Tibial artery (tissue), 4 donors: ENCODE results near the gene DNASE2B.

ENCODE experiments used
- DNase-seq, 2 donors: peaks; one replicate each; pipeline ENCODE4 v3.0.0-alpha.2; 2019
- H3K27ac ChIP-seq, 2 donors: fragments of 200-600 bp; sonication (generic) in 1 of 2; 1 replicate in 1 of 2; 2 replicates in 1 of 2; pipeline ENCODE4 v1.5.1; 2018 to 2019; ENCODE audit warnings: mild to moderate bottlenecking in 1 of 2
- H3K27me3 ChIP-seq, 2 donors: fragments of 200-600 bp; sonication (generic) in 1 of 2; one replicate each; pipeline versions ENCODE4 v1.5.1 to v1.6.0; 2016 to 2019
- H3K36me3 ChIP-seq, 3 donors: fragments of 200-600 bp; sonication (generic) in 2 of 3; one replicate each; pipeline ENCODE4 v1.5.1; 2016 to 2019; ENCODE audit warnings: mild to moderate bottlenecking in 2 of 3
- H3K4me1 ChIP-seq, 4 donors: fragments of 200-600 bp; sonication (generic) in 2 of 4; 1 replicate in 3 of 4; 2 replicates in 1 of 4; pipeline ENCODE4 v1.5.1; 2016 to 2019
- H3K4me3 ChIP-seq, 2 donors: fragments of 200-600 bp; sonication (generic) in 1 of 2; 1 replicate in 1 of 2; 2 replicates in 1 of 2; pipeline ENCODE4 v1.5.1; 2018 to 2019; ENCODE audit warnings: mild to moderate bottlenecking in 2 of 2
- H3K9me3 ChIP-seq, 3 donors: fragments of 200-600 bp; sonication (generic) in 1 of 3; one replicate each; pipeline ENCODE4 v1.5.1; 2016 to 2019
- intact Hi-C: fragments of 100-400 bp; cut with DNase I; formaldehyde crosslinking; loops from one replicate; pipeline ENCODE4 v1.15.0; 2023; ENCODE audit warnings: low total_unique reads
- TF ChIP-seq, protein P1 (sequence below), 2 experiments: fragments of 200-600 bp in 1 of 2; fragments of 450-650 bp in 1 of 2; IDR thresholded peaks; one replicate each; pipeline ENCODE4 v1.5.1; 2017 to 2019; ENCODE audit warnings: antibody characterized with exemption in 2 of 2, mild to moderate bottlenecking in 1 of 2, moderate library complexity in 1 of 2

The DNASE2B gene

DNA sequence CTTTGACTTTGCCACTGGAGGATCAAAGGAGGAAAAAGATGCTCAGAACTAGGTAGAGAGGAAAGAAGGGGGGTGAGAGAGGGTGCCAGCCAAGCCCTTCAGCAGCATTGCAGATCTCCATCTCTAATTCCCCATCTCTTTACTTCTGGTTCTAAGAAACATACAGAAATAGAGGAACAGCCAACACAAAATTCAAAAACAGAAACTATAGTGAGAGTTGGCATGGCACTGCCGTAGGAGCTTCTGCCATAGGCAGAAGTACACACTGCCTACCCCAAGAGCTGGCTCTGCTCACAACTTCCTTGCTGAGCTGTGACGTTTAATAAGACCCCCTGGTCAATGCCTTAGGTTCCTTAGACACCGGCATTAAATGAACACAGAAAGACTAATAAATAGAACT is 54.2 kb downstream of the DNASE2B start:
- no peak overlapping the region for H3K27ac ChIP-seq
- no peak for DNase-seq
- H3K36me3 ChIP-seq = no peaks in the 10 kb centered on the region
- H3K4me1 ChIP-seq = no peaks in the 10 kb centered on the region
- TF ChIP-seq, protein P1, sequence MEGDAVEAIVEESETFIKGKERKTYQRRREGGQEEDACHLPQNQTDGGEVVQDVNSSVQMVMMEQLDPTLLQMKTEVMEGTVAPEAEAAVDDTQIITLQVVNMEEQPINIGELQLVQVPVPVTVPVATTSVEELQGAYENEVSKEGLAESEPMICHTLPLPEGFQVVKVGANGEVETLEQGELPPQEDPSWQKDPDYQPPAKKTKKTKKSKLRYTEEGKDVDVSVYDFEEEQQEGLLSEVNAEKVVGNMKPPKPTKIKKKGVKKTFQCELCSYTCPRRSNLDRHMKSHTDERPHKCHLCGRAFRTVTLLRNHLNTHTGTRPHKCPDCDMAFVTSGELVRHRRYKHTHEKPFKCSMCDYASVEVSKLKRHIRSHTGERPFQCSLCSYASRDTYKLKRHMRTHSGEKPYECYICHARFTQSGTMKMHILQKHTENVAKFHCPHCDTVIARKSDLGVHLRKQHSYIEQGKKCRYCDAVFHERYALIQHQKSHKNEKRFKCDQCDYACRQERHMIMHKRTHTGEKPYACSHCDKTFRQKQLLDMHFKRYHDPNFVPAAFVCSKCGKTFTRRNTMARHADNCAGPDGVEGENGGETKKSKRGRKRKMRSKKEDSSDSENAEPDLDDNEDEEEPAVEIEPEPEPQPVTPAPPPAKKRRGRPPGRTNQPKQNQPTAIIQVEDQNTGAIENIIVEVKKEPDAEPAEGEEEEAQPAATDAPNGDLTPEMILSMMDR (IDR thresholded peaks at IDR 0.05) = no peak
- no peak overlapping the region for H3K4me3 ChIP-seq
- no peaks in the 10 kb centered on the region for H3K27me3 ChIP-seq
- intact Hi-C loops = loop anchor here (10.0 kb wide), 1 partner anchor 312 kb away; no protein-coding TSS in a partner anchor
- no peaks in the 10 kb centered on the region for H3K9me3 ChIP-seq

DNA sequence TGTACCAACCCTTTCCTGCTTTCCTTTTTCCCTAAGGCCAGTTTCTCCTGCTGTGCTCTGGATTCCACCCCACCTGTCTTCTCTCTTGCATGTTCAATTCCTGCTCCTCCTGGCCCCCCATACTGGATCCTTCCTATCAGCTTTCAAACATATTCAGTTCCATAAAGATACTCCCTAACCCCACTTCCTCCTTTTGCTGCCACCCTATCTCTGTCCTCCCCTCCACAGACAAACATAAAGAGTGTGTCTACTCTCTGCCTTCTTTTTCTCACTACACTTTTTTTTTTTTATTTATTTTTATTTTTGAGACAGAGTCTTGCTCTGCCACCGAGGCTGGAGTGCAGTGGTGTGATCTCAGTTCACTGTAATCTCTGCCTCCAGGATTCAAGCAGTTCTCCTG is 63.8 kb downstream of the DNASE2B start:
- Histone ChIP-seq H3K4me3 (no peak overlapping the region), H3K27ac (no peak overlapping the region), H3K36me3 (no peaks in the 10 kb centered on the region), H3K9me3 (no peaks in the 10 kb centered on the region), H3K27me3 (peaks cover 0 to 4% of the 10 kb centered on the region in 2 donors), H3K4me1 (no peaks in the 10 kb centered on the region)
- TF ChIP-seq, protein P1 (IDR thresholded peaks at IDR 0.05) = no peak
- intact Hi-C loops = no loop called here
- DNase-seq = no peak
